ENCODE data around the gene FGF2.
A peak's percentile ranks its signal among the peaks of the same experiment; 100 is the strongest.
"Not testable (repeated sequence)": the region's sequence is repeated elsewhere in the genome, so short reads cannot be mapped to it uniquely, and the experiment has no call there.

The FGF2 gene

DNA sequence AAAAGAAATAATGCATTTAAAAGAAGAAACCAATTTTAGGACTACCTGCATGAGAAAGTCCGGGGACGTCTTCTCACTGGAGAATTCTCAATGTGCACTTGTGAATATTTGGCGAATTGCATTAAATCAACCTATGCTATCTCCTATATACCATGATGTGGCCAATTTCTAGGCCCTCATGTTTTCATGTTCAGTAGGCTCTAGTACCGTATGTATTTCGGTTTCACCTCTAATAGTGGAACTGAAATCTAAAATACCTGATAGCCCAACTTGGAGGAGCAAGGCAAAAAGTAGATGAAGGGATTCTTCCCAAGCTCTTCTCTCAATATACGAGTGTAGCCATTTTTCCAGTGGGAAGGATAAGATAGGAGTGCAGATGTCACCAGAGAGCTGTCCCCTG is 11.4 kb upstream of the FGF2 start:
- no peak for DNase-seq

DNA sequence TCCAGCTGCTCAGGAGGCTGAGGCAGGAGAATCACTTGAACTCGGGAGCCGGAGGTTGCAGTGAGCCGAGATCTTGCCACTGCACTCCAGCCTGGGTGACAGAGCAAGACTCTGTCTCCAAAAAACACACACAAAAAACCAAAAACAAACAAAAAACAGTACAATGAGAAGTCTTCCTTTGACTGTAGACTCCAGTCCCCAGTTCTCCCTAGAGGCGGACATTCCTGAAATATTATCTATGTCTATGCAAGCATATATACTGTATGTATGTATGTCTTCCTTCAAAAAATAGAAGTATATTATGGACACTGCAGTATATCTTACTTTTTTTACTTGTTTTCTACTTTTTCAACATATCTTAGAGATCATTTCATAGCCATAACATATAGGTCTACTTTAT is 10.2 kb upstream of the FGF2 start:
- DNase-seq: no peak

DNA sequence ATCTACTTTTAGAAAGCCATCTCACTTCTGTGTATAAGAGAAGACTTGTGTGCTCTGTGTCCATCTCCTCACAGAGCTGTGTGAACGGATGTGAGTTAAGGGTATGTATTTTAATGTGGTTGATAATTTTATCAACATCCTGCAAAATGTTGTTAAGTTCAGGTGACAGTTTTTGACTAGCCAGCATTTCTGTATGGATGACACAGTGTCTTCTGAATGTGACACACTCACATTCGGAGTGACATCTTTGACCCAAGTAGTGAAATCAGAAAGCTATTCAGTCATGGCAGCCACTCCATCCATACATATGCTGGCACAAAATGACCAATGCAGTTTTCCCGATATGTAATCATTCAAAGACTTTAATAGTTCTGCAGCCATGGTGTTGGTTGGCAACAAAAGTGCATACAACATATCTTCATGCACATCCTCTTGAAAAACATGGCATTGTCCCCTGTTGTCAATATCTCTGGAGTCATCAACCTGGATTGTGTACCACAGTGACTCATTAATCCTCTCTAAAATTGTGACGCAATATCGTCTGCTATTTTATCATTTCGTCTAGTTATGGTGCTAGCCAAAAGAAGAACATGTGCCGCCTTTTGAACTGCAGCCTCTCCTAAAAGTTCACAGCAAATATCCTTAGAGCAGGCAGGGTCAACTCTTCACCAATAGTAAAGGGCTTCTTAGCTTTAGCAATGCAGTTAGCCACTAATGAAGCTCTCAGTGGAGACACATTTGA is 6.8 kb upstream of the FGF2 start:
- no peak for DNase-seq

DNA sequence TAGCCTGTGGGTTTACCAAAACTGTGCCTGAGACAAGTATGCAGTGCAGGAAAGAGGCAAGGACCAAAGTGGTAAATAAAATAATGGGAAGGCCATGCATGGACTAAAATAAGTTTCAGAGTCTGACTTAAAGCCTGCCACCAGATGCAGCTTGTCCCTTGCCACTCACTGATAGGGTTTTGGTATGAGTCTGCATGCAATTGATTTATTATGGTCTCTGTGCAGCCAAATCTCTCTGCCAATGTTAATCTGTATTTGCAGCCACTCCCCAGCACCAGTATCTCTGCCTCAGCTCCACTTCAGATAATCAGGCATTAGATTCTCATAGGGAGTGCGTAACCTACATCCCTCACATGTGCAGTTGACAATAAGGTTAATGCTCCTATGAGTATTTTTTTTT is 5.5 kb upstream of the FGF2 start:
- no peak for DNase-seq

DNA sequence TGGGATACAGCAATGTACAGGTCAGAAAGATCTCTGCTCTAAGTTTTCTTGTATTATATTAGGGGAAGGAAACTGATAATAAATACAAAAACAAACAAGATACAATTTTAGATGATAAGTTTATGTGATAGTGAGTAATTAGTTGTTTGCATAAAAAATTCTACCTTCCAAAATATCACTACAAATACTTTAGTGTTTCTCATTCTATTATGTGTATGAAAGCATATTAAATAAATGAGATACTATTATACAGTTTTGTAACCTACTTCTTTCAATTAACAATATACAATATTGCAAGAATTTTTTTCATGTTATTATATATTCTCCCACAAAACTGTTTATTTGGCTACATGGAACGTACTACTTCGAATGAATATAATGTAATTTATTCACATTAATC is 4.2 kb upstream of the FGF2 start:
- no peak for DNase-seq

DNA sequence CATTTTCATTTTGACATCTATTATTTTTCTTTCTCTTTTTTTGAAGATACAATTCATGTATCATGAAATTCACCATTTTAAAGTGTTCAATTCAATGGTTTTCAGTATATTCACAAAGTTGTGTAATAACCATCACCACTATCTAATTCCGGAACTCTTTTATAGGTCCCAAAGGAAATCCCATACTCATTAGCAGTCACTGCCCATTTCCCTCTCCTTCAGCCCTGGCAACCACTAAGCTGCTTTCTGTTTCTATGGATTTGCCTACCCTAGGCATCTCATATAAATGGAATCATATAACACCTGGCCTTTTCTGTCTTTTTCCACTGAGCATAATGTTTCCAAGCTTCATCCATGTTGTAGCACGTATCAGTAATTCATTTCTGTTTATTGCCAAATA is 3.2 kb upstream of the FGF2 start:
- DNase-seq: no peak

GRCh38 chr4:122824616-122825015 is 2.0 kb upstream of the FGF2 start:
- no peak for DNase-seq

GRCh38 chr4:122826079-122826527 is 528 bp upstream of the FGF2 start:
- no peak for DNase-seq

DNA sequence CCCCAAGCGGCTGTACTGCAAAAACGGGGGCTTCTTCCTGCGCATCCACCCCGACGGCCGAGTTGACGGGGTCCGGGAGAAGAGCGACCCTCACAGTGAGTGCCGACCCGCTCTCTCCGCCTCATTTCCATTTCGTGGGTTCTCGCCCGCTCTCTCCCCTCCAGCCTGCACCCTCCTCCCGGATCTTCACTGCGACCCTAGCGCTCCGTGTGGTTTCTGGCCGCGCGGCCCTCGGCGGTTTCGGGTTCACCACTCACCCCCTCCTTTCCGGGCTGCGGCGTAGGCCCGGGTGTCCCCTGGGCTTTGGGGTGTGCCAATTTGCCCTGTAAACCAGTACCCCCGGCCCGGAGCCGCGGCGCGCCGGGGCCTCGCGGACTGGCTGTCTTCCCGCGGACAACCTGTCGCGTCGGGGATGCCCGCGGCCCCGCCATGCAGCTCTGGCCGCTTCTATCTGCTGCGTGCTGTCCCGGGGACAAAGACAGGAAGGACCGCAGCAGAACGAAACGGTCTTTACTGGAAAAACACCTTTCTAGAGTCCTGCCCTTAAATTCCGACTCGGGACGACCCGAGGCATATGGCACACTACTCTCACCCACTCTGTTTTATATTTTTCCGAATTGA is 737 bp downstream of the FGF2 start:
- DNase-seq: peak; percentile 70

DNA sequence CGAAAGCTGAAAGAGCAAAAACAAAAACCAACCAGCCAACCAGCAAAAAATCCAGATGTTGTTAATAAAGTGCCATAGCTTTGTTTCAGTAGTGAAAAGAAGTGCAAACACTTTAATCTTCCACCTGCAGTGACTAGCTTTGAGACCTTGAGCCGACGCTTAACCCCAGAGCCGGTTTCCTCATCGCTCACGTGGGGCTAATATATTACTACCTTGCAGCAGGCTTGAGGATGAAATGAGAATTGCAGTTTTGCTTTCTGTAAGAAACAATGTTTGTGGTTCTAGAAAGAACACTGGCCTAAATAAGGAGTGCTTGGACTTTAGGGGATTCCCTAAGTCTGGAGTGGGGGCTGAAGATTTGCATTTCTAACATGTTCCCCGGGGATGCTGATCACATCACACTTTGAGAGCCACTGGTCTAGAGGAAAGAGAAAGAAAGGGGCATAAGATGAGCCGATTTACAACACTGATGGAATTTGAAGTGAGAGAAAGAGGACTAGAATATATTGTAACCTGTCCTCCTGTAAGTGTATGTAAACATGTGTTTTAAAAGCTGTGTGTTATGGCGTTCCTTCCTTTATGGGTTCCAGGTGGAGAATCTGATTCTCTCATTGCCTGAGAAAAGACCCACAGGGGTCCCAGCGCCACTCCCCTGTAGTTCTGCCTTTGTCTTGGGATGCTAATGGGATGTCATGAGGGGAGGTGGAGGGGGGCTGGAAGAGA is 1.4 kb downstream of the FGF2 start:
- DNase-seq: no peak

DNA sequence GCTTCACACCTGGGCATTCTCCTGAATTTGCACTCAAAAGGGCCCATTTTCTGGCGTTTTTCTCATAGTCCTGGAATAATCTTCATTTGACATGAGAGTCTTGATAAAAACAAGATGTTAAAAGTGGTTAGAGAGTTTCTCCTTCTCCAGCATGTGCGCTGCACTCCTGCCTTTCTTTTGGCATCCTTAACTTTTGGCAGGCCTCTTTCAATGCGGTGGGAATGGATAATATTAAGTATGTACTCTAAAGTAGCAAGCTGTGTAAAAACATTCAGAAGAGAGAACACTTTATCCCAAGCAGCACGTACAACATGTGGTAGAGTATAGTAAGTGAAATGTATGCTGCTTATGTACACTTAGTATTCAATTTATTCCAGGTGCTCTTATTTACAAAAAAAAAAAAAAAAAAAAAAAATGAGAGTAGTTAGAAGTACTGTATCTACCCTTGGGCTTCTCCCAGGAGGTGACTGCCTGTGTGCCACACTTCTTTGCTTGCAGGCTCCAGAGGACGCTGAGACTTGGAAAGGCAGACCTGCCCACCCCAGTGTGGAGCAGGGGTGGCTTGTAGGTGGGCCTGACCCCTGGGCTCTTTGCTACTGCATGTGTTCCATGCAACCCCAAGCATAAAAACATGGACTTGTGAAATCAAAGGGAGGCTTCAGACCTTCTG is 3.9 kb downstream of the FGF2 start:
- DNase-seq: no peak

GRCh38 chr4:122831515-122832196 is 5.0 kb downstream of the FGF2 start:
- DNase-seq: no peak

DNA sequence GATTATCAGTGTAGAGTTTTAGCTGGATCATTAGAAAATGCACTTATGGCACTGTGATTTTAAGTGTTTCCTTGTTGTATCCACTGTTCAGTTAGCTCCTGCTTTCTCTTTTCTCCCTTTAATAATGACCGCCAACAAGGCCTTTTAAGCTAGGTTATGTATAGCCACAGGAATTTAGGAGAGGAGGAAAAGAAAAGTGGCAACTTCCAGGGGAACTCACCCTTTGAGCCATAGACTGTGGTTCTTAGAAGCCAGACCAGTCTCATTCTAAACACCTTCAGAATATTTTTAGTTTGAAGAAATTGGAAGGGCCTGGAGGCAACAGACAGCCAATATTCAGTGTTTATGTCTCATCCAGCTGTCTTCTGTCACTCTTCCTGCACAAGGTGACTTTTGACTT is 6.1 kb downstream of the FGF2 start:
- peak; percentile 69 for DNase-seq

- DNase-seq: no peak
Observed at GRCh38 chr4:122833999-122834398, 7.4 kb downstream of the FGF2 start.

DNA sequence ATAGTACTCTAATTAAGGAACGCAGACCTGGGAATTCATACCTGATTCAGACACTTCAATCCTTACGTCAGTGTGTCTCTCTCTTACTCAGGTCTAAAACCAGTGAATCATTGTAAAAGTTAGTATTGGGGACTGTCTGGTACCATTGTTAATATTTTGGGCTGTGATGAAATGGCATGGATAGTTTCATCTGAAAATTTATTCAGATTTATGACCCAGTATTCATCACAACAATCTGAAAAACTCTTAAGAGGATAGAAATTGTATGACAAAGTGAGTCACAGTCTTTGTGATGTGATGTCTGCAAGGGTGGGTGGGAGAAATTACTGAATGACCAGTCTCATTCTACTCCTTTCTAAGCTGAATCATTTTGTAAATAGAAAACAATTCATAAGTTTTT is 10.3 kb downstream of the FGF2 start:
- DNase-seq: no peak

DNA sequence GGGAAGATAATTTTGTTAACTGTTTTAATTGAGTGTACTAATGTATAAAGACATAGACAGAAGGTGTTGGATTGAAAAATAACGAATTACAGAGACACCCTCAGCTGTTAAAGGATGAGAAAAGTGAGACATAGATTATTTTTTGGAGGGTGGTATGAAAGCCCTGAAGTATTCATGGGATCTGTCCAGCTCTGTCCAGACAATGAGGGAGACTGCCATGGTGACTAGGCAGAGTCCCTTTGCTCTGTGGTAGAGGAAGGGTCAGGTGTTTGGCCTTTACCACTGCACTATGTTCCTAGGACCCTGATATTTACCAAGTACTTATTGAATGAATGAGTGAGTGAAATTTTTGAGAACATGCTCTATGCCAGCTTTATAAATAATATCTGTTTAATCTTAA is 11.4 kb downstream of the FGF2 start:
- DNase-seq: no peak

GRCh38 chr4:122842392-122842791 is 15.8 kb downstream of the FGF2 start:
- no peak for DNase-seq

GRCh38 chr4:122842984-122843531 is 16.4 kb downstream of the FGF2 start:
- DNase-seq: peak; percentile 86

DNA sequence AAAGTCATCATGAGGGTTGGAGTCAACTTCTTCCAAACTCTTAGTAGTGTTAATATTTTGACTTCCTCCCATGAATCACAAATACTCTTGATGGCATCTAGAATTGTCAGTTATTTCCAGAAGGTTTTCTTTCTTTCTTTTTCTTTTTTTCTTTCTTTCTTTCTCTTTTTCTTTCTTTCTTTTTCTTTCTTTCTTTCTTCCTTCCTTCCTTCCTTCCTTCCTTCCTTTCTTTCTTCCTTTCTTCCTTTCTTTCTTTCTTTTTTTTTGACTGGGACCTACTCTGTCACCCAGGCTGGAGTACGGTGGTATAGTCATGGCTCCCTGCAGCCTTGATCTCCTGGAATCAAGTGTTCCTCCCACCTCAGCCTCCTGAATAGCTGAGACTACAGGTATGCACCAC is 17.8 kb downstream of the FGF2 start:
- not testable (repeated sequence) for DNase-seq

- DNase-seq: no peak
Observed at GRCh38 chr4:122845066-122845465, 18.4 kb downstream of the FGF2 start.

- no peak for DNase-seq
Observed at GRCh38 chr4:122845760-122846159, 19.1 kb downstream of the FGF2 start.

DNA sequence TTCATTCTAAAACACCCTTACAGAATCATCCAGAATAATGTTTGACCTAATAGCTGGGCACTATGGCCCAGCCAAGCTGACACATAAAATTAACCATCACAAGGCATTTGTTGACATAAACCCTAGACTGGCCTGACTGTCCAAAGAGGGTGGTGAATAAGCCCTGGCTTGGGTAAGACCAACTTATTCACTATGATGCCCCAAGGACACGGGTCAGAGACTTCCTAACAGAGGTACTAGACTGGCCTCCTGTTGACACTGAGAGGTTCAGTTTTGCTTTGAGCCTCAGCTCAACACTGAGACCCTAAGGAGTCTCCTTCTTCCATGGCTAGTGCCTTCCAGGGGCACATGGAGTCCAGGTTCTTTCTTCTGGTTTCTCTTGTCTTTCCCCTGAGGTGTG is 21.3 kb downstream of the FGF2 start:
- DNase-seq: no peak

GRCh38 chr4:122849789-122850188 is 23.2 kb downstream of the FGF2 start:
- DNase-seq: not testable (repeated sequence)
